Skeletal muscle tissue (tissue), 4 donors: ENCODE results near the gene FBXO2. TPM values are rescaled to one million over a fixed set of nuclear protein-coding genes. Genes with fewer than 3 reads are reported as not detected.

Experiments used
- H3K27ac ChIP-seq: one replicate; pipeline ENCODE4 v1.7.0; 2013; ENCODE audit warnings: mild to moderate bottlenecking, low read depth, low read length, inconsistent platforms
- H3K27me3 ChIP-seq, 3 donors: one replicate each; pipeline ENCODE4 v1.7.0; 2013; ENCODE audit warnings: low read length in 3 of 3; ENCODE audit not compliant: control insufficient read depth in 3 of 3, insufficient read depth in 3 of 3
- H3K36me3 ChIP-seq, 3 donors: one replicate each; pipeline ENCODE4 v1.7.0; 2013; ENCODE audit warnings: low read length in 3 of 3; ENCODE audit not compliant: control insufficient read depth in 3 of 3, insufficient read depth in 3 of 3
- H3K4me1 ChIP-seq, 3 donors: one replicate each; pipeline ENCODE4 v1.7.0; 2013; ENCODE audit warnings: low read length in 3 of 3, mild to moderate bottlenecking in 3 of 3; ENCODE audit not compliant: control insufficient read depth in 3 of 3, insufficient read depth in 3 of 3
- H3K4me3 ChIP-seq, 3 donors: one replicate each; pipeline ENCODE4 v1.7.0; 2013; ENCODE audit warnings: low read length in 3 of 3
- H3K9ac ChIP-seq, 3 donors: one replicate each; pipeline ENCODE4 v1.7.0; 2013; ENCODE audit warnings: low read length in 3 of 3, mild to moderate bottlenecking in 3 of 3, moderate library complexity in 2 of 3, low read depth in 1 of 3
- H3K9me3 ChIP-seq, 3 donors: one replicate each; pipeline ENCODE4 v1.7.0; 2013; ENCODE audit warnings: low read length in 3 of 3; ENCODE audit not compliant: control insufficient read depth in 3 of 3
- total RNA-seq: library from RNA; depleted of rRNA; stranded (reverse); fragments of >200 nt; gene quantifications from one replicate; pipeline ENCODE4 v1.2.3, GENCODE V29; 2014
- donor health status: Osteomylitis.

Gene FBXO2
- total RNA-seq, 1 donor from 2014 or later: 0.52 TPM

DNA sequence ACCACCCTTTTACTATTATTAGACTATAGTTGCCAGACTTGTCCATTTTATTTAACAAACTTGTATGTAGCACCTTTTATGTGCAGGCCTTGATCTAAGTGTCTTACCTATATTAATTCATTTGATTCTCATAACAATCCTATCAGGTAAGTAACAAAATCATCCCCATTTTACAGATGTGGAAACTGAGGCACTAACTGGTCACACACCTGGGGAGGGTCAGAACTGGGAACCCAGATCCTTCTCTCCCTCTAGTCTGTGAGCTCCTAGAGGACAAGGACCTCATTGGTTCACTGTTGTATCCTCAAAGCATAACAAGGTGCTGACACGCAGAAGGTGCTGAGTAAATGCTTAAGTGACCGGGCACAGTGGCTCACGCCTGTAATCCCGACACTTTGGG, 14.9 kb downstream of the FBXO2 start:
- Histone ChIP-seq H3K4me1 (peaks cover 0 to 2% (median 0%) of the 10 kb centered on the region in 3 donors), H3K36me3 (no peaks in the 10 kb centered on the region), H3K9me3 (no peaks in the 10 kb centered on the region), H3K9ac (no peak overlapping the region), H3K27ac (no peak overlapping the region), H3K27me3 (peaks cover 0 to 22% (median 18%) of the 10 kb centered on the region in 3 donors), H3K4me3 (no peak overlapping the region)

GRCh38 chr1:11638121-11638520, 16.1 kb downstream of the FBXO2 start:
- peaks cover 0 to 28% (median 23%) of the 10 kb centered on the region in 3 donors for H3K27me3 ChIP-seq
- no peak overlapping the region for H3K27ac ChIP-seq
- no peaks in the 10 kb centered on the region for H3K9me3 ChIP-seq
- no peak overlapping the region for H3K9ac ChIP-seq
- no peak overlapping the region for H3K4me3 ChIP-seq
- H3K4me1 ChIP-seq: peaks cover 0 to 2% (median 0%) of the 10 kb centered on the region in 3 donors
- H3K36me3 ChIP-seq: no peaks in the 10 kb centered on the region

DNA sequence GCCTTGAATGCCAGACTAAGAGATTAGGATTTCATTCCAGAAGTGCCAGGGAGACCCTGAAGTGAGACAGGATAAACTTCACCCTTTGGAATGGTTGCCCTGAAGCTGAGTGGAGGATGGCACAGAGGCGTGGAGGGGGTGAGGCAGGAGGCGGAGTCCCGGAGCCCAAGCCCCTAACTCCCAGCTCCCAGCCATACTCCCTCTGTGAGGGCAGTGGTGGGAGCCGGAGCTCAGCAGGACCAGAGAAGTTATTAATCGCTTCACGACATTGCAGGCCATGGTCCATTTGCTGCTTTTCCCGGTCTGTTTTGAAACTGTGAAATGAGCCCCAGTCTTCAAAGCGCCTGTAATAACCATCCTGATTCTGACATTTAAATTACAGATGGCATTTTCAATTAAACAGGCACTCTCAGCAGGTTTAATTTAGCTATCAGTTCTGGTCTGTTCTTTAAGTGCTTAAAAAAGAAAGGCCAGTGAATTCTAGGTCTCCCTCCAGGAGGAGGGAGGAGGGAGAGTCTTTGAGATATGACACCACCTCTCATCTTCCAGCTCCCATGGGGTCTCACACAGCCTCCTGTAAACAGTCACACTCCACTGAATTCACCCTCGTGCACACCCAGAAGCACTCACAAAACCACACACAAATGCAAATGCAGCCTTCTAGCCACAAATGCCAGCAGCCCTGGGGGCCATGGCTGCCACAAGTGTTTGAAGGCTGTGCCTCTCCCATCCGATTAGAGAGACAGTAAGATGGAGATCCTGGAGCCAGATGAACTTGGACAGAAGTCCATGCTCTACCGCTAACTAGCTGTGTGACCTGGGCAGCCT, 19.6 kb downstream of the FBXO2 start:
- no peaks in the 10 kb centered on the region for H3K36me3 ChIP-seq
- no peak overlapping the region for H3K4me3 ChIP-seq
- no peak overlapping the region for H3K27ac ChIP-seq
- H3K27me3 ChIP-seq: peaks cover 7 to 35% (median 31%) of the 10 kb centered on the region in 3 donors
- no peak overlapping the region for H3K9ac ChIP-seq
- H3K9me3 ChIP-seq: no peaks in the 10 kb centered on the region
- H3K4me1 ChIP-seq: no peaks in the 10 kb centered on the region

DNA sequence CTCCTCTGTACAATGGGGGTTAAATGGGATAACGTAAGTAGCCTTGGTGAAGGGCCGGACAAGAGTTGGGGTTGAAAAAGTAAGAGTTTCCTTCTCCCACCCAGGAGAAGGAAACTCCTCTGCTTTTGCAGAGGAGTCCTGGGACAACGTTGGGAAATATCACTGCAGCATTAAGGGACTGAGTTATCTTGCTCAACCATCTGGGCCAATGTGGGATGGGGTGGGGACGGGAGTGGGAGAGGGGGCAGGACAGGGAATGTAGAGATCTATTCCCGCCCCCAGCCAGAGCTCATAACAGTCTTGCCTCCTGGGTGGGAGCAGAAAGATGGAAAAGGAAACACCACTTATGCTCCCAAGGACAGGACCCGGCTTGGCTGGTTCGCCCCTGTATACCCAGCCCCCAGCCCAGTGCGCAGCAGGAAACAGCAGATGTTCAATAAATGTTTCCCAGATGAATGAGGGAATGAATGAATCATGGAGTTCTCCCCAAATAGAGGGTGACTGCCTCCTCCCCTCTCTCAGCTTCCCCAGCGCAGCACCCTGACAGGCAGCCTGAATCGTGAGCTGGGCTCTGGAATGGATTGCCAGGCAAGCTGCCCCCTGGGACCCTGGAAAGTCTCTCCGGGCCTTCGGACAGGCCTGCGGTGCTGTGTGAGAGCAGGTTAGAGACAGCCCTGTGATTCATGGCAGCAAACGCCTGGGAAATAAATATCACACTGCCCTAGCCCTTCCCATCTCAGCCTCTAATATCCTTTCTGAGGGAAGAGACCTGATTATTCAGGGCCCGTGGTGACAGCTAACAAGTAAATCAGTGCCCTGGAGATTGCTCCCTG, 24.8 kb downstream of the FBXO2 start:
- H3K4me3 ChIP-seq: no peak overlapping the region
- H3K27ac ChIP-seq: no peak overlapping the region
- H3K27me3 ChIP-seq: peaks cover 12 to 34% (median 31%) of the 10 kb centered on the region in 3 donors
- H3K36me3 ChIP-seq: no peaks in the 10 kb centered on the region
- H3K9ac ChIP-seq: no peak overlapping the region
- no peaks in the 10 kb centered on the region for H3K9me3 ChIP-seq
- H3K4me1 ChIP-seq: no peaks in the 10 kb centered on the region

DNA sequence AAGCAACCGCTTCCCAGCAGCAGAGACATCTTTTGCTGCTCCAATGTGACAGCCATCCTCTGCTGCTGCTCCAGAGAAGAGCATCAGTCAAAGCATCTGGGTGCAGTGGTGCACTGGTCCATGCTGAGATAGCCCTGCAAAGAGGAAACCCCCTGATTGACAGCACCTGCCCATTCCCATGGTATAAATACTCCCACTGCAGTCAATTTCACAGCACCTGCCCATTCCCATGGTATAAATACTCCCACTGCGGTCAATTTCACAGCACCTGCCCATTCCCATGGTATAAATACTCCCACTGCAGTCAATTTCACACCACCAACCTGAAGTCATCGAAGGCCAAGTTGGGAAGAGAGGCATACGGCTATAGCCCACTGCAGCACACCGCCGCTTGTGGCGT, 25.5 kb downstream of the FBXO2 start:
- Histone ChIP-seq H3K4me1 (no peaks in the 10 kb centered on the region), H3K27me3 (peaks cover 13 to 29% (median 25%) of the 10 kb centered on the region in 3 donors)

GRCh38 chr1:11626551-11626950, 27.7 kb downstream of the FBXO2 start:
- no peak overlapping the region for H3K9ac ChIP-seq
- H3K27ac ChIP-seq: no peak overlapping the region
- H3K4me1 ChIP-seq: no peaks in the 10 kb centered on the region
- no peaks in the 10 kb centered on the region for H3K9me3 ChIP-seq
- H3K4me3 ChIP-seq: no peak overlapping the region
- no peaks in the 10 kb centered on the region for H3K36me3 ChIP-seq
- peaks cover 22 to 35% (median 29%) of the 10 kb centered on the region in 3 donors for H3K27me3 ChIP-seq

More for the DNA sequence above, 25.5 kb downstream of the FBXO2 start:
- H3K9ac ChIP-seq: no peak overlapping the region
- H3K36me3 ChIP-seq: no peaks in the 10 kb centered on the region
- H3K4me3 ChIP-seq: no peak overlapping the region
- no peak overlapping the region for H3K27ac ChIP-seq
- no peaks in the 10 kb centered on the region for H3K9me3 ChIP-seq

DNA sequence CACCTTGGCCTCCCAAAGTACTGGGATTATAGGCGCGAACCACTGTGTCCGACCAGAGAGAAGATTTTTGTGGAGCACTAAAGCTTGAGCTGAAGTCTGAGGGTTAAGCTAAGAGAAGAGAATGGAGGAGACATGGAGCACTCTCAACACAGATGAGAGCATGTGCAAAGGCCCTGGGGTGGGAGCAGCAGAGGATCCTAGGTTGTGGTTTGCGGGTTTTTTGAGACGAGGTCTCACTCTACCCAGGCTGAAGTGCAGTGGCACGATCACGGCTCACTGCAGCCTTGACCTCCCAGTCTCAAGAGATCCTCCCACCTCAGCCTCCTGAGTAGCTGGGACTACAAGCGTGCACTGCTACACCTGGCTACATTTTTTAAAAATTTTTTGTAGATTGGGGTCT, 30.5 kb downstream of the FBXO2 start:
- Histone ChIP-seq H3K9me3 (no peaks in the 10 kb centered on the region), H3K27ac (no peak overlapping the region), H3K9ac (no peak overlapping the region), H3K36me3 (no peaks in the 10 kb centered on the region), H3K27me3 (peaks cover 21 to 51% (median 43%) of the 10 kb centered on the region in 3 donors), H3K4me1 (no peaks in the 10 kb centered on the region), H3K4me3 (no peak overlapping the region)

DNA sequence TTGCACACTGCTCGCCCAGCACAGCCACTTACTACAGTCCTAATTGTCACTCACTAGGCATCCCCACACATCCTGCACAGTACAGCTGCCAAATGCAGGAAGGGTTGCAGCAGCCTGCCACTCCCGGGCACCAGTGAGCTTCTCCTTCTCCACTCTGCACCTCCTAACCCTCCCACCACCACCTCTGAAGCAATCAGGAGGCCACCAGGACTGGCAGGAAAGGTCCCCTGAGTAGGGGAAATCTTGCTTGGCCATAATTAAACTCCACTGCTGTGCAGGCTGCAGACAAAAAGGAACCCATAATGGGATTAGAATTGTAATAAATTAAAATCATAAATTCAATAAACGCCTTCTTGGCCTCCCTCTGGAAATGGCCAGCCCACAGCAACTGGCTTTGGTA, 31.8 kb downstream of the FBXO2 start:
- H3K4me3 ChIP-seq: no peak overlapping the region
- H3K4me1 ChIP-seq: peaks cover 0 to 2% (median 0%) of the 10 kb centered on the region in 3 donors
- peaks cover 30 to 55% (median 48%) of the 10 kb centered on the region in 3 donors for H3K27me3 ChIP-seq
- no peak overlapping the region for H3K9ac ChIP-seq
- H3K27ac ChIP-seq: no peak overlapping the region
- no peaks in the 10 kb centered on the region for H3K36me3 ChIP-seq
- no peaks in the 10 kb centered on the region for H3K9me3 ChIP-seq

DNA sequence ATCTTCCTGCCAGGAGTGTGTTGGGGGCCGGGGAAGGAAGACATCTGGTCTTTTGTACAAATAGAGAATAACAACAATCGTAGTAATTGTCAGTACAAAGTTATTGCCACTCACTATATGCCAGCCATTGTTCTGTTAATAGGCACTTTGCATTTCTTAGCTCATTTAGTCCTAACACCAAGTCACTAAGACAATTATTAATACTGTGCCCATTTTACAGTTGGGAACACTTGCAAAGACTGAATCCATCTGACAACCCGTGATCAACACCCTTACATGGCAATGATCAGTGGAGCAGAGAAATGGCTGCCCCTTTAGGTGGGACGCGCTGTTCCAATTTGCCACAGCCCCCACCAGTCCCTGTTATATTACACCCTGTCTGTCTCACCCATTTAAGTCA, 33.3 kb downstream of the FBXO2 start:
- Histone ChIP-seq H3K4me3 (no peak overlapping the region), H3K9ac (no peak overlapping the region), H3K27ac (no peak overlapping the region), H3K27me3 (peaks cover 42 to 64% (median 50%) of the 10 kb centered on the region in 3 donors), H3K36me3 (no peaks in the 10 kb centered on the region), H3K4me1 (peaks cover 0 to 4% (median 0%) of the 10 kb centered on the region in 3 donors), H3K9me3 (no peaks in the 10 kb centered on the region)

GRCh38 chr1:11620405-11620804, 33.8 kb downstream of the FBXO2 start:
- Histone ChIP-seq H3K36me3 (no peaks in the 10 kb centered on the region), H3K9me3 (no peaks in the 10 kb centered on the region), H3K4me3 (no peak overlapping the region), H3K27ac (no peak overlapping the region), H3K4me1 (peaks cover 0 to 4% (median 0%) of the 10 kb centered on the region in 3 donors), H3K27me3 (peaks cover 45 to 66% (median 49%) of the 10 kb centered on the region in 3 donors), H3K9ac (no peak overlapping the region)
